Measurements from ENCODE around the gene TMEM163.

- TF ChIP-seq CTCF (IDR thresholded peaks at IDR 0.05) (no peak), EP300 (IDR thresholded peaks at IDR 0.05) (no peak)
These were observed 270.1 kb downstream of the TMEM163 start for GRCh38 chr2:134448650-134449049.
